Panc1 (cell line): Measurements from ENCODE around the gene ARTN. TPM values are rescaled to one million over a fixed set of nuclear protein-coding genes. Genes with fewer than 3 reads are reported as not detected.

Experiments used
- ATAC-seq: fragments of 200-7000 bp; cut with Tn5 transposase; 2 replicates; pipeline ENCODE4 v1.9.1; 2020; ENCODE audit warnings: mild to moderate bottlenecking, moderate library complexity
- BruUV-seq: library from RNA; stranded (reverse); fragments of 400-500 nt; replicated peaks from 2 replicates; lab custom pipeline; 2021; lab: Mats Ljungman, UMichigan
- CTCF ChIA-PET: fragments of 300-600 bp; sonication (Branson Sonifier 250); formaldehyde crosslinking; loops from one replicate; lab custom pipeline; 2022; ENCODE audit warnings: antibody characterized with exemption; lab: Charles Lee
- POLR2A ChIA-PET: fragments of 300-600 bp; sonication (Branson Sonifier 250); formaldehyde crosslinking; loops from one replicate; lab custom pipeline; 2022; ENCODE audit warnings: antibody characterized with exemption; lab: Charles Lee
- DNase-seq: peaks from one replicate; pipeline ENCODE4 v3.0.0-alpha.2; 2010; ENCODE audit warnings: low read depth, low spot score
- H3K27ac ChIP-seq: 2 replicates; pipeline ENCODE4 v1.5.1; 2011; ENCODE audit warnings: mild to moderate bottlenecking, low read length, inconsistent platforms
- H3K27me3 ChIP-seq: fragments of 200-500 bp; sonication (Bioruptor generic); 2 replicates; pipeline ENCODE4 v1.6.0; 2014; ENCODE audit warnings: low read length, inconsistent platforms; ENCODE audit not compliant: control insufficient read depth, insufficient read depth
- H3K36me3 ChIP-seq: fragments of 200-500 bp; sonication (Bioruptor generic); 2 replicates; pipeline ENCODE4 v1.5.1; 2014; ENCODE audit warnings: inconsistent platforms, mild to moderate bottlenecking, low read length, moderate library complexity; ENCODE audit not compliant: control insufficient read depth, insufficient read depth
- H3K4me1 ChIP-seq: 2 replicates; pipeline ENCODE4 v1.5.1; 2011; ENCODE audit warnings: inconsistent platforms, mild to moderate bottlenecking, low read length, moderate library complexity; ENCODE audit not compliant: control insufficient read depth, insufficient read depth
- H3K4me3 ChIP-seq, 2 experiments: 2 replicates each; pipeline ENCODE4 v1.5.1; 2011 to 2012; ENCODE audit warnings: low read depth in 2 of 2, low read length in 2 of 2, mild to moderate bottlenecking in 2 of 2, inconsistent platforms in 1 of 2, moderate library complexity in 1 of 2
- H3K9me3 ChIP-seq: fragments of 200-500 bp; sonication (Bioruptor generic); 2 replicates; pipeline ENCODE4 v1.5.1; 2014; ENCODE audit warnings: low read depth, mild to moderate bottlenecking, inconsistent platforms, low read length, moderate library complexity; ENCODE audit not compliant: control insufficient read depth, insufficient read depth
- POLR2AphosphoS5 ChIP-seq: IDR thresholded peaks from 2 replicates; pipeline ENCODE4 v1.6.1; 2012; ENCODE audit warnings: mild to moderate bottlenecking, low read depth, low read length, moderate library complexity
- REST ChIP-seq, 2 experiments: IDR thresholded peaks; 2 replicates each; pipeline ENCODE4 v1.6.1; 2011 to 2012; ENCODE audit warnings: low read depth in 2 of 2, control low read depth in 1 of 2, low read length in 1 of 2, mild to moderate bottlenecking in 1 of 2, moderate library complexity in 1 of 2; ENCODE audit not compliant: insufficient read depth in 1 of 2
- SIN3A ChIP-seq: IDR thresholded peaks from 2 replicates; pipeline ENCODE4 v1.6.1; 2012; ENCODE audit warnings: low read depth, mild to moderate bottlenecking, low read length, moderate library complexity, borderline replicate concordance; ENCODE audit not compliant: insufficient read depth
- TCF7L2 ChIP-seq: IDR thresholded peaks from 2 replicates; pipeline ENCODE4 v1.6.1; 2011; ENCODE audit warnings: mild to moderate bottlenecking, low read depth, low read length, inconsistent platforms
- in situ Hi-C: cut with HindIII; loops from 2 replicates; pipeline ENCODE4 v1.10.0; 2016; ENCODE audit warnings: low sequenced_read_pairs, low pct_unique_long_range_greater_than_20kb
- intact Hi-C: fragments of 100-400 bp; cut with micrococcal nuclease; formaldehyde crosslinking; loops from one replicate; pipeline ENCODE4 v1.10.0; 2022; ENCODE audit not compliant: unreplicated experiment
- total RNA-seq: library from RNA; stranded (reverse); gene quantifications from one replicate; pipeline ENCODE4 v1.2.1, GENCODE V29; 2021; ENCODE audit not compliant: unreplicated experiment
- TF ChIP-seq, protein P1 (sequence below): fragments of 450-650 bp; IDR thresholded peaks from 2 replicates; pipeline ENCODE4 v1.5.1; 2017; ENCODE audit warnings: mild to moderate bottlenecking

The ARTN gene
- total RNA-seq, 1 experiment from 2014 or later: 0.49 TPM

GRCh38 chr1:43910343-43910742 lies 23.3 kb upstream of the ARTN start:
- in situ Hi-C loops: no loop called here
- Histone ChIP-seq H3K9me3 (no peaks in the 10 kb centered on the region), H3K27ac (no peak overlapping the region), H3K36me3 (no peaks in the 10 kb centered on the region), H3K27me3 (no peaks in the 10 kb centered on the region), H3K4me3 (no peak overlapping the region), H3K4me1 (no peaks in the 10 kb centered on the region)
- intact Hi-C loops: no loop called here
- CTCF ChIA-PET: no interaction called here
- no TSS peak for BruUV-seq
- no peak for ATAC-seq
- TF ChIP-seq POLR2AphosphoS5 (no peak), SIN3A (no peak), REST (IDR thresholded peaks at IDR 0.05; ENCODE audit: insufficient read depth in 1 of 2, low read depth in 2 of 2, low read length in 1 of 2) (no peak), TCF7L2 (no peak)
- TF ChIP-seq, protein P1, sequence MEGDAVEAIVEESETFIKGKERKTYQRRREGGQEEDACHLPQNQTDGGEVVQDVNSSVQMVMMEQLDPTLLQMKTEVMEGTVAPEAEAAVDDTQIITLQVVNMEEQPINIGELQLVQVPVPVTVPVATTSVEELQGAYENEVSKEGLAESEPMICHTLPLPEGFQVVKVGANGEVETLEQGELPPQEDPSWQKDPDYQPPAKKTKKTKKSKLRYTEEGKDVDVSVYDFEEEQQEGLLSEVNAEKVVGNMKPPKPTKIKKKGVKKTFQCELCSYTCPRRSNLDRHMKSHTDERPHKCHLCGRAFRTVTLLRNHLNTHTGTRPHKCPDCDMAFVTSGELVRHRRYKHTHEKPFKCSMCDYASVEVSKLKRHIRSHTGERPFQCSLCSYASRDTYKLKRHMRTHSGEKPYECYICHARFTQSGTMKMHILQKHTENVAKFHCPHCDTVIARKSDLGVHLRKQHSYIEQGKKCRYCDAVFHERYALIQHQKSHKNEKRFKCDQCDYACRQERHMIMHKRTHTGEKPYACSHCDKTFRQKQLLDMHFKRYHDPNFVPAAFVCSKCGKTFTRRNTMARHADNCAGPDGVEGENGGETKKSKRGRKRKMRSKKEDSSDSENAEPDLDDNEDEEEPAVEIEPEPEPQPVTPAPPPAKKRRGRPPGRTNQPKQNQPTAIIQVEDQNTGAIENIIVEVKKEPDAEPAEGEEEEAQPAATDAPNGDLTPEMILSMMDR: no peak
- POLR2A ChIA-PET: no interaction called here
- DNase-seq: no peak

GRCh38 chr1:43912607-43913006 lies 21.0 kb upstream of the ARTN start:
- no peak overlapping the region for H3K27ac ChIP-seq
- TF ChIP-seq, protein P1: no peak
- no peak for TF ChIP-seq SIN3A
- DNase-seq (no peak), ATAC-seq (peak; percentile 42; the same call in 1 of the 2 replicates)
- CTCF ChIA-PET: no interaction called here
- H3K4me1 ChIP-seq: no peaks in the 10 kb centered on the region
- in situ Hi-C loops (no loop called here), intact Hi-C loops (no loop called here)
- H3K36me3 ChIP-seq: no peaks in the 10 kb centered on the region
- no peaks in the 10 kb centered on the region for H3K9me3 ChIP-seq
- no TSS peak for BruUV-seq
- POLR2A ChIA-PET: no interaction called here
- no peaks in the 10 kb centered on the region for H3K27me3 ChIP-seq
- no peak overlapping the region for H3K4me3 ChIP-seq
